Measurements from ENCODE around the gene ENPEP. TPM values are rescaled to one million over a fixed set of nuclear protein-coding genes. Genes with fewer than 3 reads are reported as not detected.

Gene ENPEP
- total RNA-seq, 6 experiments from 2014 or later: 15.5 to 28.7 (median 24.7) TPM

GRCh38 chr4:110540982-110541451, 65.1 kb downstream of the ENPEP start:
- 56% methylated on average over 1 of the region's 1 CpG for WGBS (ENCODE audit: insufficient coverage, low coverage, low lambda C conversion rate, missing lambda C conversion rate)
- no peak for TF ChIP-seq POLR2A (IDR thresholded peaks at IDR 0.05)
- no peak for TF ChIP-seq CTCF (IDR thresholded peaks at IDR 0.05)
- Histone ChIP-seq H3K9me3 (no peaks in the 10 kb centered on the region), H3K4me3 (no peak overlapping the region), H3K36me3 (peaks cover 0 to 4% (median 0%) of the 10 kb centered on the region in 4 donors), H3K27ac (no peak overlapping the region), H3K4me1 (no peaks in the 10 kb centered on the region), H3K27me3 (no peaks in the 10 kb centered on the region)
- intact Hi-C loops (cut with DNase I): no loop called here
- ATAC-seq (peak in 1 of 4 donors; percentile 80), DNase-seq (no peak)

- ATAC-seq: no peak
- Histone ChIP-seq H3K4me1 (no peaks in the 10 kb centered on the region), H3K4me3 (no peak overlapping the region), H3K27ac (no peak overlapping the region), H3K36me3 (peaks cover 0 to 4% (median 0%) of the 10 kb centered on the region in 4 donors), H3K9me3 (no peaks in the 10 kb centered on the region), H3K27me3 (no peaks in the 10 kb centered on the region)
- DNase-seq: no peak
- TF ChIP-seq POLR2A (IDR thresholded peaks at IDR 0.05) (no peak), CTCF (IDR thresholded peaks at IDR 0.05) (no peak)
- WGBS (ENCODE audit: insufficient coverage, low coverage, low lambda C conversion rate, missing lambda C conversion rate): 86% methylated on average over 2 of the region's 2 CpGs
- intact Hi-C loops (cut with DNase I): no loop called here
Observed at GRCh38 chr4:110543577-110543976, 67.6 kb downstream of the ENPEP start.

- H3K4me3 ChIP-seq: no peak overlapping the region
- H3K27ac ChIP-seq: no peak overlapping the region
- H3K4me1 ChIP-seq: no peaks in the 10 kb centered on the region
- H3K27me3 ChIP-seq: no peaks in the 10 kb centered on the region
- intact Hi-C loops (cut with DNase I): no loop called here
- ATAC-seq (no peak), DNase-seq (no peak)
- H3K9me3 ChIP-seq: no peaks in the 10 kb centered on the region
- peaks cover 0 to 7% (median 0%) of the 10 kb centered on the region in 4 donors for H3K36me3 ChIP-seq
- no peak for TF ChIP-seq CTCF (IDR thresholded peaks at IDR 0.05)
- TF ChIP-seq POLR2A (IDR thresholded peaks at IDR 0.05): no peak
Observed at GRCh38 chr4:110544594-110544993, 68.6 kb downstream of the ENPEP start.

- TF ChIP-seq CTCF (IDR thresholded peaks at IDR 0.05) (no peak), POLR2A (IDR thresholded peaks at IDR 0.05) (no peak)
- WGBS (ENCODE audit: insufficient coverage, low coverage, low lambda C conversion rate, missing lambda C conversion rate): 100% methylated on average over 1 of the region's 1 CpG
- H3K27ac ChIP-seq: no peak overlapping the region
- intact Hi-C loops (cut with DNase I): no loop called here
- H3K4me1 ChIP-seq: no peaks in the 10 kb centered on the region
- no peaks in the 10 kb centered on the region for H3K9me3 ChIP-seq
- no peak for ATAC-seq
- H3K36me3 ChIP-seq: peaks cover 0 to 23% (median under 1%) of the 10 kb centered on the region in 4 donors
- H3K27me3 ChIP-seq: no peaks in the 10 kb centered on the region
- DNase-seq: no peak
- no peak overlapping the region for H3K4me3 ChIP-seq
Observed at GRCh38 chr4:110550260-110550659, 74.3 kb downstream of the ENPEP start.

- Histone ChIP-seq H3K4me1 (no peaks in the 10 kb centered on the region), H3K27me3 (no peaks in the 10 kb centered on the region), H3K27ac (no peak overlapping the region), H3K36me3 (peaks cover 0 to 23% (median under 1%) of the 10 kb centered on the region in 4 donors), H3K9me3 (no peaks in the 10 kb centered on the region), H3K4me3 (no peak overlapping the region)
- no peak for ATAC-seq
- no peak for TF ChIP-seq POLR2A (IDR thresholded peaks at IDR 0.05)
- TF ChIP-seq CTCF (IDR thresholded peaks at IDR 0.05): no peak
- no peak for DNase-seq
- WGBS (ENCODE audit: insufficient coverage, low coverage, low lambda C conversion rate, missing lambda C conversion rate): 79% methylated on average over 2 of the region's 2 CpGs
- intact Hi-C loops (cut with DNase I): no loop called here
Observed at GRCh38 chr4:110553197-110553596, 77.2 kb downstream of the ENPEP start.
